GM12874 (cell line): ENCODE data around the gene CLEC17A.

Source experiments
- CTCF ChIP-seq: IDR thresholded peaks from 2 replicates; pipeline ENCODE4 v1.5.1; 2011; ENCODE audit warnings: low read depth, mild to moderate bottlenecking, control low read depth, low read length, moderate library complexity; ENCODE audit not compliant: insufficient read depth

CLEC17A gene

GRCh38 chr19:14555918-14556661, 26.8 kb upstream of the CLEC17A start:
- TF ChIP-seq CTCF = no peak

GRCh38 chr19:14556662-14557188, 26.2 kb upstream of the CLEC17A start:
- peak; percentile 99 for TF ChIP-seq CTCF

- no peak for TF ChIP-seq CTCF
Measured at GRCh38 chr19:14558370-14559066, 24.4 kb upstream of the CLEC17A start.

- TF ChIP-seq CTCF = no peak
Measured at GRCh38 chr19:14559916-14560775, 22.7 kb upstream of the CLEC17A start.

GRCh38 chr19:14560776-14561108, 22.1 kb upstream of the CLEC17A start:
- no peak for TF ChIP-seq CTCF

GRCh38 chr19:14561249-14561648, 21.6 kb upstream of the CLEC17A start:
- no peak for TF ChIP-seq CTCF

GRCh38 chr19:14561847-14562351, 21.0 kb upstream of the CLEC17A start:
- TF ChIP-seq CTCF = no peak
